GM12801 (cell line): ENCODE data around the gene TAF5L.

ENCODE experiments used
- TF ChIP-seq, protein P1 (sequence below): IDR thresholded peaks from one replicate; pipeline ENCODE4 v1.5.1; 2011; ENCODE audit warnings: control low read depth; ENCODE audit not compliant: insufficient read length; ENCODE audit errors: extremely low read depth

Gene TAF5L

DNA sequence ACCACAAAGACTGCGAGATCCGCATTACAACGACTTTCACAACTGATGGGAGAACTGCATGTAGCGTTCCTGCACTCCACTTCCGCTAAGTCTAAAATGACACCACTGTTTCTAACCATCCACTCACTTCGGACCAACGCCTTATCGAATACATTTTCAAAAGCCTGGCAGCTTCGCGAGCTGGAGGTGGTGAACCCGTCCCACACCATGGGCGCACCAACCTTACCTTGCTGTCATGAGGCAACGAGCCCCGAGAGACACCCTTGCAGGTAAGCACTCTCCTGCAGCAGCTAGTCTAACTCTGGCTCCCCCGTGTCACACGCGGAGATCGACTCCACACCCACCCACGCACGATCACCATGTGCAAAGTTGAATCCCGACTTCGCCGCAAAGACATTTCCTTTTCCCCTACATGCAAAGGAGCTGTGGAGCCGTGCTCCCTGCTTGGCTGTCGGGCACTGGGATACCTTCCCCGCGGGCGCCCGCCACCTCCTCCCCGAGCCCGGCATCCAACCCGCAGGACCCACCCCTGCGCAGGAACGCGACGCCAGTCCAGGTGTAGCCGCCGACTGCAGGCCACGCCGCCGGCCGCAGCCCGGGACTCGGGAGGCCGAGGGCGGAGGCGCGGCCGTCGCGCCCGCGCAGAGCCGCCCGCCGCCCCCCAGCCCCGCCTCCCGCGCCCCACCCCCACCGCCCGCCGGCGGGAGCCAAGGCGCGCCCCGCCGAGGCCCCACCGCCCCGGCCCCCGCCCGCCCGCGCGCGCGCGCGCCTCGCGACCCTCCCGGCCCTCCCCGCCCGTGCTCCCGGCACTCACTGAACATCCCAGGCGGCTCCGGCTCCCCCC, 629 bp downstream of the TAF5L start:
- TF ChIP-seq, protein P1, sequence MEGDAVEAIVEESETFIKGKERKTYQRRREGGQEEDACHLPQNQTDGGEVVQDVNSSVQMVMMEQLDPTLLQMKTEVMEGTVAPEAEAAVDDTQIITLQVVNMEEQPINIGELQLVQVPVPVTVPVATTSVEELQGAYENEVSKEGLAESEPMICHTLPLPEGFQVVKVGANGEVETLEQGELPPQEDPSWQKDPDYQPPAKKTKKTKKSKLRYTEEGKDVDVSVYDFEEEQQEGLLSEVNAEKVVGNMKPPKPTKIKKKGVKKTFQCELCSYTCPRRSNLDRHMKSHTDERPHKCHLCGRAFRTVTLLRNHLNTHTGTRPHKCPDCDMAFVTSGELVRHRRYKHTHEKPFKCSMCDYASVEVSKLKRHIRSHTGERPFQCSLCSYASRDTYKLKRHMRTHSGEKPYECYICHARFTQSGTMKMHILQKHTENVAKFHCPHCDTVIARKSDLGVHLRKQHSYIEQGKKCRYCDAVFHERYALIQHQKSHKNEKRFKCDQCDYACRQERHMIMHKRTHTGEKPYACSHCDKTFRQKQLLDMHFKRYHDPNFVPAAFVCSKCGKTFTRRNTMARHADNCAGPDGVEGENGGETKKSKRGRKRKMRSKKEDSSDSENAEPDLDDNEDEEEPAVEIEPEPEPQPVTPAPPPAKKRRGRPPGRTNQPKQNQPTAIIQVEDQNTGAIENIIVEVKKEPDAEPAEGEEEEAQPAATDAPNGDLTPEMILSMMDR, result no peak

DNA sequence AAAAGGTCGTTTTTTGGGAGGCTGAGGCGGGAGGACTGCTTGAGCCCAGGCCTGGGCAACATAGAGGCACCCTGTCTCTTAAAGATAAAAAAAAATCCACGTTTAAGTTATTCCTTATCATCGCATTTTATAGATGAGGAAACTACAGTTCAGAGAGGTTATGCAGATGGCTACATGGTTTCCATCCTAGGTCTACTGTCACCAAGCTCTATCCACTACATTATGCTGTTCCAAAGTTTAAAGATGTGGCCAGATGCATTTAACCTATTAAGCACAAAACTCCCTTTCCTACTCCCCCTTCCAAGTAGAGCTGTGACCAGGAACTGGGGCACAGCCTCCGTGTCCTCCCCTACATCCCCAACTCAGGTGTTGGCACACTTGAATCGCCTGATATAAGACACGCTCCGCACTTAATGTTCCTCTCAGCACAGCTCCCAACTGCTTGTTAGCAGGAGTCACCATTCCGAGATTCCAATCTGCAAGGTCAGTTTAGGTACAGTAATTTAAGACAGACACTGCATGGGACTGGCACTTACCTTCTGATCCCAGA, 1.3 kb downstream of the TAF5L start:
- TF ChIP-seq, protein P1, result no peak

DNA sequence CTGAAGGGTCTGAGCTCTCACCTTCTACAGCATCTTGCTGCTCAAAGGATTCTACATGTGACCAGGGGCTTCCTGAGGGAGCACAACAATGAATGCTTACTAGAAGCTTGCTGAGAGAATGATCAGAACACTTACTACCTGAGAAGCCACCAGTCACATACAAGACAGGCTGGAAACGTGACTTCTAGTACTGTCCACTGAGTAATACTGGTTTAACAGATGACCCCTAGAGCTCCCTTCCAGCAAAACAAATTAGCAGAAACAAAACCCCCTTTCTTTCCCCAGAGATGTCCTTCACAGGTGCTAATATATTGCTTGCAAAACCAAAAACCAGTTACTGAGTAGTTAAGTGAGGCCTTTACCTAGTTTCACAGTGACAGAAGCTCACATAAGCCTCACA, 2.1 kb downstream of the TAF5L start:
- TF ChIP-seq, protein P1, result no peak

DNA sequence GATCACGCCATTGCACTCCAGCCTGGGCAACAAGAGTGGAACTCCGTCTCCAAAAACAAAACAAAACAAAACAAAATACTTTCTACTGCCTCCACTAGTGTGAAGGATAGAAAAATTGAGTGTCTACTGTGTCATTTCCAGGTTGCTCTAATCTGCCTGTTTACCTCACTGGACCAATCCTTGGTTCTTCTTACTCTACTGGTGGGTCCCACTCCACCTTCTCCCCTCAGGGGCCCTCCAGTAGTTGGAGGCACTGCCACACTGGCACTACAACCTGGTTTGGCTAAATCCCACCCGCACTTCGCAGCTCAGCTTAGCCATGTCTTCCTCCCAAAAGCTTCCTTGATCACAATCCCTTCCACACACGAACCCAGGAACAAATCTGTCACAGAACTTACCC, 2.7 kb downstream of the TAF5L start:
- TF ChIP-seq, protein P1, result no peak

DNA sequence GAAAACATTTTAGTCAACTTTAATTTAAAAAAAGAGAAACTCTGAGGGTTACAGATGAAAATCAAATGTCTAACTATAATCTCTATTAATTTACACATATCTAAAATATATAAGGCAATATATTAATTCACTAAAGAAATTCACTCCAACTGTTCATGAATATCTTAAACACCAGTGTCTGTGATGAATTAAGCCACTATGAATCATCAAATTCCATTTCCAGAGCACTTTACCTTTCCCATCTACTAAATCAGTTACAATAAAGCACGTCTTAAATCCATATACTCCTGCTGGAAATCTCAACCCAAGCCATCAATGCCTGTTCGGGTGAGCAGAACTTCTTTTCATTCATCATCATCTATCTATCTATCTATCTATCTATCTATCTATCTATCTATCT, 4.3 kb downstream of the TAF5L start:
- TF ChIP-seq, protein P1, result no peak

DNA sequence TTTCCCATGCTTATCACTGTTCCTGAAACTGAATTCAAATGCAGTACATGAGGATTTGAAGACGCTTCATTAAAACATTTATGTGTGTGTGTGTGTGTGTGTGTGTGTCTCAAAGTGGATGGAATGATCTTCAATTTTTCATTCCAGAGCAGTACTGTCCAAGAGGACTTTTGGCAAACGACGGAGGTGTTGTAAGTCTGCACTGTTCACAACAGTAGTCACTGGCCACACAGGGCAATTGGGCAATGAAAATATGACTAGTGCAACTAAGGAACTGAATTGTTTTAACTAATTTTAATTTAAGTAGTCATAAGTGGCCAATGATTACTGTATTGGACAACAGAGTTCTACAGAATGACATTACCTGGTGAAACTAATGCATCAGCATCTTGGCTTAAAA, 5.0 kb downstream of the TAF5L start:
- TF ChIP-seq, protein P1, result no peak

DNA sequence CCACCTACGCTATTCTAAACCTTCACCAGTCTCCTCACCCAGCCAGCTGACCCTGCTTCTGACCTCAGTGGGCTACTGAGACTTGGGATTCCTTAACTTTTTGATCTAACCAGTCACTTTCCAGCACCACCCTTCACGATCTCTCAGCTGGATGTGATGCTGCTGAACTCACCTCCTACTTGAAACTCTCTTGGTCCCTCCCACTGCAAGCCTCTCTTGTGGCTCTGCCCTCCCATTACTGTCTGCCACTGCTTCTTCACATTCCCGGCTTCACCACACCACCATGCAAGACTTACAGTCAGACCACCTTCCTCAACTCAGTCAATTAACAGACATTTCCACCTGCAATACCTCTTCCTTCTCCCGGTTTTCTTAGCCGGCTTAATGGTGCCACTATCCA, 6.3 kb downstream of the TAF5L start:
- TF ChIP-seq, protein P1, result no peak
